ENCODE measurements around the gene CELA2B. TPM values are rescaled to one million over a fixed set of nuclear protein-coding genes. Genes with fewer than 3 reads are reported as not detected.
"Not testable (repeated sequence)": the region's sequence is repeated elsewhere in the genome, so short reads cannot be mapped to it uniquely, and the experiment has no call there.

Gene CELA2B
- total RNA-seq, result not detected in 2 replicates

GRCh38 chr1:15475752-15476314 lies at the start of gene CELA2B:
Gene CELA2B, plus strand, starts transcription at chr1:15476104. Its CDS starts 22 bp downstream, at chr1:15476126.
- no peak for DNase-seq

- DNase-seq, result no peak
Measured at GRCh38 chr1:15426492-15427279, 49.2 kb upstream of the CELA2B start.

- no peak for DNase-seq
Measured at GRCh38 chr1:15427280-15427666, 48.6 kb upstream of the CELA2B start.

GRCh38 chr1:15428252-15428651 lies 47.7 kb upstream of the CELA2B start:
- DNase-seq, result not testable (repeated sequence)

- DNase-seq, result no peak
Measured at GRCh38 chr1:15428815-15429435, 47.0 kb upstream of the CELA2B start.

- no peak for DNase-seq
Measured at GRCh38 chr1:15429701-15430149, 46.2 kb upstream of the CELA2B start.

- DNase-seq, result peak; percentile 71
Measured at GRCh38 chr1:15430787-15431570, 44.9 kb upstream of the CELA2B start.

- no peak for DNase-seq
Measured at GRCh38 chr1:15431571-15431948, 44.3 kb upstream of the CELA2B start.

GRCh38 chr1:15432324-15432723 lies 43.6 kb upstream of the CELA2B start:
- DNase-seq, result no peak

GRCh38 chr1:15433471-15433870 lies 42.4 kb upstream of the CELA2B start:
- no peak for DNase-seq

GRCh38 chr1:15434739-15435138 lies 41.2 kb upstream of the CELA2B start:
- not testable (repeated sequence) for DNase-seq

- DNase-seq, result no peak
Measured at GRCh38 chr1:15435239-15436077, 40.4 kb upstream of the CELA2B start.

- no peak for DNase-seq
Measured at GRCh38 chr1:15436881-15437442, 38.9 kb upstream of the CELA2B start.

- no peak for DNase-seq
Measured at GRCh38 chr1:15439325-15439724, 36.6 kb upstream of the CELA2B start.

- no peak for DNase-seq
Measured at GRCh38 chr1:15440357-15440756, 35.5 kb upstream of the CELA2B start.

GRCh38 chr1:15441247-15441646 lies 34.7 kb upstream of the CELA2B start:
- no peak for DNase-seq

GRCh38 chr1:15442119-15442518 lies 33.8 kb upstream of the CELA2B start:
- no peak for DNase-seq

- DNase-seq, result no peak
Measured at GRCh38 chr1:15442759-15443158, 33.1 kb upstream of the CELA2B start.

- DNase-seq, result no peak
Measured at GRCh38 chr1:15443281-15443680, 32.6 kb upstream of the CELA2B start.

GRCh38 chr1:15444468-15445389 lies 31.2 kb upstream of the CELA2B start:
- DNase-seq, result no peak
